Stimulated activated effector memory CD8-positive, alpha-beta T cell treated with anti-CD3 and anti-CD28 coated beads, Interleukin-12 subunit alpha, Interleukin-12 subunit beta, amount 100 ng/mL, for 72 hours (primary cell): ENCODE measurements around the gene LRRC71.

ENCODE experiments used
- ATAC-seq: fragments of 150-1000 bp; cut with Tn5 transposase; 2 replicates; pipeline ENCODE4 v1.10.0; 2021
- DNase-seq, 2 donors: peaks; one replicate each; pipeline ENCODE4 v3.0.0; 2021 to 2022; ENCODE audit warnings: low spot score in 2 of 2
- H3K27ac Mint-ChIP-seq: one replicate; pipeline ENCODE4 v1.8.0; 2022; ENCODE audit warnings: mild to moderate bottlenecking, mixed read lengths
- H3K36me3 Mint-ChIP-seq: one replicate; pipeline ENCODE4 v1.8.0; 2022; ENCODE audit warnings: mild to moderate bottlenecking, mixed read lengths
- H3K4me1 Mint-ChIP-seq: one replicate; pipeline ENCODE4 v1.8.0; 2022; ENCODE audit warnings: mixed read lengths
- H3K4me3 Mint-ChIP-seq: one replicate; pipeline ENCODE4 v1.8.0; 2022; ENCODE audit warnings: mild to moderate bottlenecking, mixed read lengths
- H3K9me3 Mint-ChIP-seq: one replicate; pipeline ENCODE4 v1.8.0; 2022; ENCODE audit warnings: mixed read lengths

The LRRC71 gene

DNA sequence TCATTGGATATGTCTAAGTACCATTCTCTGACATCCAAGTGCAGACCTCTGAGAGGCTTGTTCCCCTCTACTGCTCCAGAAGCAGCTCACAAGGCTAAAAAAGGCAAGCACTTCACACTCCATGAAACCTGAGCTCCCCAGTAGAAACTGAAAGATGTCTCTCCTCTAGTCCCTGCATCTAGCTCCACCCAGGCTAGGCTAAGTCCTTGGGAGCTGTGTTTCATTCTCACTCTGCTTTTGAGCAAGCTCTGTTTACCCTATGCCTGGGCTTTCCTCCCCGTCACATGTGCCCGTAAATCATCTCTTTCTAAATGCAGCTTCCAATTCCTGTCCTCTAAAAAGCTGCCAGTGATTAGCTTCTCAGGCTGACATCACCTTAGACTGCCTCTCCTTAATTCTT lies 39.0 kb downstream of the LRRC71 start:
- Mint-ChIP-seq H3K36me3 (no peaks in the 10 kb centered on the region), H3K9me3 (no peaks in the 10 kb centered on the region), H3K4me3 (no peak overlapping the region), H3K27ac (no peak overlapping the region), H3K4me1 (peaks cover 23% of the 10 kb centered on the region)
- DNase-seq: no peak
- ATAC-seq: no peak

DNA sequence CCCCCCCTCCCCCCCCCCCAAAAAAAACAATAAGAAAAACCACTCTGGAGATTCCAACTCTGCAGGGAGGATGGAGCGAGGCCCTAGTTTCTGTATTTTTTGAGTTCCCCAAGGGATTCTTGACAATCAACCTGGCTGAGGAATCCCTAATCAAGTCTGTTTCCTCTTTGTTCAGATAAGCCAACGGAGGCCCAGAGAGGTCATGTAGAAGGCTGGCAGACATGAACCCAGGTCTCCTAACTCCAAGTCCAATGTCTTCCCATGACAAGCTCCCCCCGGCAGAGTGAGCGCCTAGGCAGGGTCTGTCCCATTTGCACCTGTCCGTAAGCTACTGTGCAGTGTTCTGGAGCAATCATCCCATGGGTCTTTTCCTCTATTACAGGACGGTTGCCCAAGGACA lies 39.5 kb downstream of the LRRC71 start:
- no peaks in the 10 kb centered on the region for H3K9me3 Mint-ChIP-seq
- no peaks in the 10 kb centered on the region for H3K36me3 Mint-ChIP-seq
- no peak for DNase-seq
- no peak for ATAC-seq
- H3K4me3 Mint-ChIP-seq: no peak overlapping the region
- no peak overlapping the region for H3K27ac Mint-ChIP-seq
- peaks cover 25% of the 10 kb centered on the region for H3K4me1 Mint-ChIP-seq

DNA sequence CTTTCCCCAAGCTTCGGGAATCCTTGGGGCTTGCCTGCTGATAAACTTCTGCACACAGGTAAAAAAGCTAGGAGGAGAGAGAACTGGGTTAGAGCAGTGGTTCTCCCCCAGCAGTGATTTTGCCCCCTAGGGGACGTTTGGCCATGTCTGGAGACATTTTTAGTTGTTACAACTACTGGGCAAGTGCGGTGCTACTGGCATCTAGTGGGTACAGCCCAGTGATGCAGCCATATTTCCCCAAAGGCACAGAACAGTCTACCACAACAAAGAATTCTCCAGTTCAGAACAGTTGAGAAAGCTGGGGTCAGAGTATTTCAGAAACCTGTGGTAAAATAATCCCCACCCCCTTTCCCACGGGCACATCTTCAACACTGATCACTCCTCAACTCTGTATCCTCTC lies 41.3 kb downstream of the LRRC71 start:
- no peaks in the 10 kb centered on the region for H3K36me3 Mint-ChIP-seq
- no peaks in the 10 kb centered on the region for H3K9me3 Mint-ChIP-seq
- peak; percentile 59 for ATAC-seq
- H3K4me1 Mint-ChIP-seq: peaks cover 25% of the 10 kb centered on the region
- DNase-seq: no peak
- no peak overlapping the region for H3K27ac Mint-ChIP-seq
- no peak overlapping the region for H3K4me3 Mint-ChIP-seq

DNA sequence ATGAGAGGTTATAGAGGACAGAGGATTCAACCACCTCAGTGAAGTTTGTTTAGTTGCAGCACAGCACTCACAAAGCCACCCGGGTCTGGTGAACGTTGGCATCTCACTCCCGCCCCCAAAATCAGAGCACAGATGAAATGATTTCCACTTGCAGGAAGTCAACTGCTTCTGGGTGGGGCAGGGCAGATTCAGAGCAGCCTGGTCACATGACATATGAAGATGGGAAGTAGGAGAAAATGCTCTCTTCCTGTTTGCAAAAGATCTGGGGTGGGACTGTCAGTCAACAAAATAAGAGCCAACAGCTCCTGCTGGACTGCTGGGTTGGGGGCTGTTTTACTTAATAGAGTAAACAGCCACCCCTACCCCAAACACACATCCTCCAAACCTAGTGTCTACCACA lies 43.2 kb downstream of the LRRC71 start:
- Mint-ChIP-seq H3K4me1 (peaks cover 25% of the 10 kb centered on the region), H3K36me3 (no peaks in the 10 kb centered on the region), H3K4me3 (peak overlapping the region; percentile 18), H3K27ac (peak overlapping the region; percentile 52), H3K9me3 (no peaks in the 10 kb centered on the region)
- peak; percentile 43 for ATAC-seq
- DNase-seq: no peak

DNA sequence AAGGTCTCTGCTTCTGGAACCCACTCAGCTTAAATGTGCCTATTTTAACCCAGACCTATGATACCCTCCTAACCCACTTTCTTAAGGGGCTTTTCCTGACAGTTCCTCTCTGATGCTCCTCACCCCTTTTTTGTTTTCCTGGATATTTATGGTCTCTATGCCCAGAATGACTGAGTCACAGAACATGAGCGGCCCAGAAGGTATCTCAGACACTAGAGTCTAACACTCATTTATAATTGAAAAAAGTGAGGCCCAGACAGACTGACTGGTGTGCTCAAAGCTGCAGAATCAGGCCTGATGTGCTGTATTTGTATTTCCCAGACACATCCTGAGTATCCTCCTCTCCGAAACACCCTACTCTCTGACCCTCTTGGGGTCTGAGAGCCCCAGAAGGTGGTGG lies 44.0 kb downstream of the LRRC71 start:
- H3K4me1 Mint-ChIP-seq: peaks cover 25% of the 10 kb centered on the region
- ATAC-seq (no peak), DNase-seq (no peak)
- H3K4me3 Mint-ChIP-seq: no peak overlapping the region
- no peaks in the 10 kb centered on the region for H3K36me3 Mint-ChIP-seq
- H3K9me3 Mint-ChIP-seq: no peaks in the 10 kb centered on the region
- H3K27ac Mint-ChIP-seq: peak overlapping the region; percentile 77

DNA sequence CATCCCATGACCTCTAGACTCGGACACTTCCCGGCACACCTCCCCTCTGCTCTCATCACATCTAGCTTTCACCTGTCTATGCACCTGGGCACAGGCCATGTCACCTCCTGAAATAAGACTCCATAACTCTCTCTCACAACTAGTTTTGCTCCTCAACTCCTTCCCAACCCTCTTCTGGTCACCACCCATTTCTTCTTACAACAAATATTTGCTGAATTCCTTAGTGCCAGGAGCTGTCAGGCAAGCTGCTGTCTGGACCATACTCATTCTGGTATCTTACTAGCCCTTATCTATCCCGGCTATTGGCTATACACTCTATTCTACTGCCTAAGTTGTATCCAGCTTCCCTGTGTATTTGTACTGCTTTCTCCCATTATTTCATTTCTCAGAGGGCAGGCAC lies 49.1 kb downstream of the LRRC71 start:
- Mint-ChIP-seq H3K9me3 (no peaks in the 10 kb centered on the region), H3K4me3 (no peak overlapping the region), H3K27ac (no peak overlapping the region), H3K36me3 (no peaks in the 10 kb centered on the region), H3K4me1 (peaks cover 1% of the 10 kb centered on the region)
- DNase-seq (no peak), ATAC-seq (no peak)

DNA sequence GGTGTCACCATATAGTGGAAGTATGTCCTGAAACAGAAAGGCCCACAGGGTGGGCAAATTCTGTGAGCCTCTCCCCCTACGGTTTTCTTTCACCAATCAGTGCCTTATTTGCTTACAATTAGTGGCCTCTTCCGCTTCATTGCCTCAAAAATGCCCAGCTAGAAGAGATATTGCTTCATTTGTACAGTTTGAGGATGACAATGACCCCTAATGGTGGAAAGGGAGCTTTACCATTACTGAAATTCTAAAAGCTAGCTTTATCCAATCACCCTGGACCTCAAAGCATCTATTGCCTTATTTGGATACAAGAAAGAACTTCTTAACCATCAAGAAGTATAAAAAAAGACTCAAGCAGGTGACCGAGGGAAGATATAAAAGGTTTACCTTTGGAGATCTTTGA lies 49.6 kb downstream of the LRRC71 start:
- DNase-seq: no peak
- H3K4me1 Mint-ChIP-seq: no peaks in the 10 kb centered on the region

DNA sequence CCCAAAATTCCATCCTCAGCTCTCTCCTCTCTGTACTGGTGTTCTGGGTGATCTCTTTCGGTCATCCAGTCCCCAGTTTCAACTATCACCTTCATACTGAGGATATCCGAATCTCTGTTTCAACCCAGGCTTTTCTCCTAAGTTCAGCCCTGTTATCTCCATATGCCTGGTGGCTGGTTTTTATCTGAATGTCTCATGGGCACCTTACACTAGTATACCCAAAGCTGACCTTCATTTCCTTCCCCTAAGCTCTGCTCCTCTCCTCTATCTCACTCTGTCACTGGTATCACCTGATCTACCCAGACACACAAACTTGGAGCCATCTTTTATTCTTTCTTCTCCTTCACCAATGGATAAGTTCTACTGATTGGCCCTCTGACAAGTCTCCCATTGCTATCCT lies 53.0 kb downstream of the LRRC71 start:
- Mint-ChIP-seq H3K27ac (no peak overlapping the region), H3K36me3 (no peaks in the 10 kb centered on the region), H3K9me3 (no peaks in the 10 kb centered on the region), H3K4me3 (no peak overlapping the region), H3K4me1 (no peaks in the 10 kb centered on the region)
- no peak for ATAC-seq
- no peak for DNase-seq

More for the DNA sequence above, 49.6 kb downstream of the LRRC71 start:
- Mint-ChIP-seq H3K27ac (no peak overlapping the region), H3K36me3 (no peaks in the 10 kb centered on the region), H3K9me3 (no peaks in the 10 kb centered on the region), H3K4me3 (no peak overlapping the region)
- no peak for ATAC-seq

DNA sequence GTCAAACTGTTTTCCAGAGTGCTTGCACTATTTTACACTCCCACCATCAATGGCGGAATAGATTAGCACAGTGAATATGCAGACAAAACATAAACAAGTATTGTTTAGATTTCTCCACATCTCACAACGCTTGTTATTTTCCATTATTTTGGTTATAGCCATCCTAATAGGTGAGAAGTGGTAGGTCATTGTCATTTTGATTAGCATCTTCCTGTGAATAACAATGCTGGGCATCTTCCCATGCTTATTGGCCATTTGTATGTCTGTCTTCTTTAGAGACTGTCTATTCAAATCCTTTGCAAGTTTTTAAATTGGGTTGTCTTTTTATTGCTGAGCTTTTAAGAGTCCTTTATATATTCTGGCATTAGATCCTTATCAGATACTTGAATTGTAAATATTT lies 54.7 kb downstream of the LRRC71 start:
- Mint-ChIP-seq H3K9me3 (no peaks in the 10 kb centered on the region), H3K36me3 (no peaks in the 10 kb centered on the region), H3K27ac (no peak overlapping the region), H3K4me1 (no peaks in the 10 kb centered on the region), H3K4me3 (no peak overlapping the region)
- ATAC-seq (no peak), DNase-seq (no peak)

DNA sequence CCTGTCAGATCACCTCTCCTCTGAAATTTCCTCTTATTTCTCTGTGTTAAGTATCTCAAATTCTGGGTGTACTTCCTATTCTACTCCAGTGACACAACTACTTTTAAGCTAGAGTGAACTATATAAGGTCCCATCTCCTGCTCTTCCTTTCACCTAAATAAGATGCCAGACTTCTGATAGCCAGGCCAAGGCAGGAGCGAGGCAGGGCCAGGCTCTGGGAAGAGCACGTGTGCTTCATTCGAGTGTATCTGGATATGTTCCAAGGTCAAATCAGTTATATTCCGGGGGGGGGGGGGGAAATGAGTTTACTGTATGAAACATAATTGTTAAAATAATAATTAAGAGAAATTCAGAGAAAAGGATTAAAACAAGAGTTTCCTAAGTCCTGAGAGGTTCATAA lies 60.1 kb downstream of the LRRC71 start:
- H3K27ac Mint-ChIP-seq: no peak overlapping the region
- DNase-seq (no peak), ATAC-seq (no peak)
- H3K9me3 Mint-ChIP-seq: no peaks in the 10 kb centered on the region
- no peaks in the 10 kb centered on the region for H3K4me1 Mint-ChIP-seq
- H3K4me3 Mint-ChIP-seq: no peak overlapping the region
- no peaks in the 10 kb centered on the region for H3K36me3 Mint-ChIP-seq
